ENCODE results near the gene IL1RAPL2.

The IL1RAPL2 gene

GRCh38 chrX:105260291-105261043 is 694.5 kb downstream of the IL1RAPL2 start:
- in situ Hi-C loops (cut with HindIII; ENCODE audit: low sequenced_read_pairs), result no loop called here

DNA sequence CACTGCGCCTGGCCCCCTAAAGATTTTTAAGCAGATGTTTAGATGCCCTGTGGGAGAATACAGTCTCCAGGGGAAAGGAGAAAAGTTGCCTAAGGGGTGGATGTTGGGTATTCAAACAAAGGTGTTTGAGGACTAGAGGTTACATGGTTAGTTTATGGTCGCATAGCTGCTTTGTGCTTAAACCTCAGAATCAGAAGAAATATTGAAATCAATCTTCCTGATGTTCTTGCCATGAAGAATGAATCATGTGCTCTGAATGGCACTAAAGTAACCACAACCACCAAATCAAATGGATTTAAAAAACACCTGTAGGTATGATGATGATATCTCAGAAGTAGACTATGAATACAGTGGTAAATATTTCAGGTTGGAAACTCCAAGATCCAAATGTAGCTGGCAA is 697.2 kb downstream of the IL1RAPL2 start:
- in situ Hi-C loops (cut with HindIII; ENCODE audit: low sequenced_read_pairs), result no loop called here

DNA sequence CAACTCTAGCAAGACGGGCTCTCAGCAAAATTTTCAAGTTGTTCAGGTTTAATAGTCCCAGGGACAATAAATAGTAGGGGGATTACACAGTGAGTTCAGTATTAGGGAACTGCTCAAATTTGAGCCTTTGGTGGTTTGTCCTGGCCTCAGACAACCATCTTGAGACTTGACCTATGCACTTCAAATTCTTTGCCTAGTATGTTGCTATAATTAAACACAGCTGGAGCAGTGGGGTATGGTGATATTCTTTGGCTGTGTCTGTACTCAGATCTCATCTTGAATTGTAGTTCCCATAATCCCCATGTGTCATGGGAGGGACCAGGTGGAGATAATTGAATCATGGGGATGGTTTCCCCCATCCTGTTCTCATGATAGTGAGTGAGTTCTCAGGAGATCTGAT is 697.8 kb downstream of the IL1RAPL2 start:
- in situ Hi-C loops (cut with HindIII; ENCODE audit: low sequenced_read_pairs), result no loop called here

- in situ Hi-C loops (cut with HindIII; ENCODE audit: low sequenced_read_pairs), result no loop called here
Measured at GRCh38 chrX:105265093-105265492, 699.1 kb downstream of the IL1RAPL2 start.

GRCh38 chrX:105266456-105266855 is 700.5 kb downstream of the IL1RAPL2 start:
- in situ Hi-C loops (cut with HindIII; ENCODE audit: low sequenced_read_pairs), result no loop called here

DNA sequence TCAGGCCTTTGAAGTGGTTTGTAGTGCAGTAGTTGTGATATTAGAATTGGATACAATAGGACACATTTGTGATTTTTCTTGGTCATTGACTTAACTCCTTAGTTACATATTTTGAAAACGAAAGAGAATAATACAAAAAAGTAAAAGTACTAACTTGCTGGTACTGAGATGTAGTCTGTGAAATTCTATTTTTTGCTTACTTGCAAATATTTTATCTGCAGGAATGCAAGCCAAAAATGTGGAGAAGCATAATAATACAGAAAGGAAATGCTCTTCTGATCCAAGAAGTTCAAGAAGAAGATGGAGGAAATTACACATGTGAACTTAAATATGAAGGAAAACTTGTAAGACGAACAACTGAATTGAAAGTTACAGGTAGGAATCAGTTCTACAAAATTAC is 701.2 kb downstream of the IL1RAPL2 start:
- in situ Hi-C loops (cut with HindIII; ENCODE audit: low sequenced_read_pairs), result no loop called here

- in situ Hi-C loops (cut with HindIII; ENCODE audit: low sequenced_read_pairs), result no loop called here
Measured at GRCh38 chrX:105269386-105269785, 703.4 kb downstream of the IL1RAPL2 start.

DNA sequence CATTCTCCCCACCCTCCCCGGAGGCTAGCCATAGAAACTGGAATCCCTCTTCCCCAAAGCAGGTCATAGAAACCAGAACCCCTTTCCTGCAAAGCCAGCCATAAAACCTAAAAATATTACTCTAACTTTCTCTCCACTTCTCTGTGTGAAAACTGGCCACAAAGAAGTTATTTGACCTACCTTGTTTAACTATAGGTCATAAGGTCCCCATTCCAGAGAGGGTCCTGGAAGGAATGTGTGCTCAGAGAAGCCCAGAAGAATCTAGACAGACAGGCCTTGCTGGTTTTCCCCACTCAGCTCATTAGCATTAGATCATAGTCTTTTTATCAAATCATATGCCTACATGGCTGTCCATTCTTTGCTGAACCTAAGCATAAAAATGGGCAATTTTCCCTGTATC is 707.3 kb downstream of the IL1RAPL2 start:
- in situ Hi-C loops (cut with HindIII; ENCODE audit: low sequenced_read_pairs), result no loop called here

- in situ Hi-C loops (cut with HindIII; ENCODE audit: low sequenced_read_pairs), result no loop called here
Measured at GRCh38 chrX:105274091-105274490, 708.1 kb downstream of the IL1RAPL2 start.

GRCh38 chrX:105277132-105277531 is 711.1 kb downstream of the IL1RAPL2 start:
- in situ Hi-C loops (cut with HindIII; ENCODE audit: low sequenced_read_pairs), result no loop called here

DNA sequence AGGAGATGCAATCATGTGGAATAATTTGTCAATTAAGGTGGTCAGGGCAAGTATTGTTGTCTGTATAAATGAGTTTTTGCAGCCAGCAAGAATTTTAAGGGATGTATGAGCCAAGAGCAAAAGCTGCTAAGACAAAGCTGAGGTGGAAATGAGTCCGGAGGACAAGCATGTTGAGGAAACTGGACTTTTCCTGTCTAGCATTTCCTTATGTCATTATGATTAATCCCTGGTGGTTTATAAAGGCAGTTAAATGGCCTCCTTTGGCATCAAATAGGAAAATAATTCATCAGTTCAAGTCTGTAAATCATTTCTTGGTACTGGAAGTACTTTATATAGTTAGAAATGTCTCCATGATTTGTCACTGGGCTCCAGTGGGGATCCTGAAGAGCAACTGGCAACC is 716.1 kb downstream of the IL1RAPL2 start:
- in situ Hi-C loops (cut with HindIII; ENCODE audit: low sequenced_read_pairs), result no loop called here

DNA sequence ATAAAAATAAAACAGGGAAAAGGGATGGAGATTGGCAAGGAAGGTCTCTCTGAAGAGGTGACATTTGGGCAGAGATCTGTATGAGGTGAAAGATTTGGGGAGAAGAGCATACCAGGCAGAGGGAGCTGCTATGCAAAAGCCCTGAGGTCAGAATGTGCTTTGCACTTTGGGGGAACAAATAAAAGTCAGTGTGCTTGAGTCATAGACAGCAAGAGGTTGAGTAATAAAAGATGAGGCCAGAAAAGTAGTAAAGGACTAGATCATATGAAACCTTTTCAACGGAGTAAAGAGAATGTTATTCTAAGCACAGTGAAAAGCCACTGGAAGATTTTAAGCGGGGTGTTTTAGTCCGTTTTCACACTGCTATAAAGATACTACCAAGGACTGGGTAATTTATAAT is 731.0 kb downstream of the IL1RAPL2 start:
- in situ Hi-C loops (cut with HindIII; ENCODE audit: low sequenced_read_pairs), result no loop called here

DNA sequence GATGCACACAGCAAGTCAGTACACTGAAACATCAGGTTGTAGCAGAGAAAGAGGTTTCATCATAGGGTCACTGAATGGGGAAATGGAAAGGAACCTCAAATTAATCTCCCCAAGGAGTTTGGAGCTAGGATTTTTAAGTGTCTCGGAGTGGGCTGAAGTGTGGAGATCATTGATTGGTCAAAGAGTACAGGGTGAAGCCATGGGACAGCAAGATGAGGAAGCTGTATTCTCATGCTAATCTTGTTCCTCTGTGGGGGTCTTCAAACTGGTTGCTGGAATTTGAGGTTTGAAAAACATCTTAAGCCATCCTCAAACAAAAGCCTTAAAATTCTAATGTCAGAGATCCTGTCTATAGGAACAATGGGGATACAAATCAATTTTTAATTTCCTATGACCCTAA is 733.3 kb downstream of the IL1RAPL2 start:
- in situ Hi-C loops (cut with HindIII; ENCODE audit: low sequenced_read_pairs), result no loop called here

- in situ Hi-C loops (cut with HindIII; ENCODE audit: low sequenced_read_pairs), result no loop called here
Measured at GRCh38 chrX:105302246-105302645, 736.2 kb downstream of the IL1RAPL2 start.

- in situ Hi-C loops (cut with HindIII; ENCODE audit: low sequenced_read_pairs), result no loop called here
Measured at GRCh38 chrX:105307762-105308161, 741.8 kb downstream of the IL1RAPL2 start.

GRCh38 chrX:105313596-105313995 is 747.6 kb downstream of the IL1RAPL2 start:
- in situ Hi-C loops (cut with HindIII; ENCODE audit: low sequenced_read_pairs), result no loop called here

DNA sequence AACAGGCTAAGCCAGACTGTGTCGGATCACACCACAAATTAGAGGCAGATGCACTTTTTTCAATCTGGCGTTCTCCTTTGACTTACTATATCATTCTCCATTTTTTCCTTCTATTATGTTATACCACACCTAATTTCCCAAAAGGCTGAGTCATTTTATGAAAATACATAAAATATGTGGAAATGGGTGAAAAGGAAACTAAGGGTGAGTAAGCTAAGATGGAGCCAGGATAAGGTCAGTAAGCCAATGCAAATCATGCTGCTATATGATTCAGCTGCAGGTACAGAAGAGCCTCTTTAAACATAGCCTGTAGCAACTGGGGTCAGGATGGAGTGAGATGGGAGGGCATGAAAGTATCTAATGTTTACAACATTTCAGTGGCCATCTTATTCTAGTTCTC is 748.5 kb downstream of the IL1RAPL2 start:
- in situ Hi-C loops (cut with HindIII; ENCODE audit: low sequenced_read_pairs), result no loop called here

DNA sequence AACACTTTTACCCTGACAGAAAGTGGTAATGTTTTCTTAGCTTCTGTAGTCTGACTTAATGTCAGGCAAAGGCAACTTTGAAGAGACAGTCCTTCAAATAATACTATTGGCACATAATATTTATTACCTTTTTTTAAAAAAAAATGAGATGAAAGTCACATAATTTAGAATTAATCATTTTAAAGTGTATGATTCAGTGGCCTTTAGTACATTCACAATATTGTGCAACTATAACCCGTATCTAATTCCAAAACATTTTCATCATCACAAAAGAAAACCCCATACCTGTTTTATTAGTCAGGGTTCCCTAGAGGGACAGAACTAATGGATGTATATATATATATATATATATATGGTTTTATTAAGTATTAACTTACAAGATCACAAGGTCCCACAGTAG is 749.2 kb downstream of the IL1RAPL2 start:
- in situ Hi-C loops (cut with HindIII; ENCODE audit: low sequenced_read_pairs), result no loop called here

DNA sequence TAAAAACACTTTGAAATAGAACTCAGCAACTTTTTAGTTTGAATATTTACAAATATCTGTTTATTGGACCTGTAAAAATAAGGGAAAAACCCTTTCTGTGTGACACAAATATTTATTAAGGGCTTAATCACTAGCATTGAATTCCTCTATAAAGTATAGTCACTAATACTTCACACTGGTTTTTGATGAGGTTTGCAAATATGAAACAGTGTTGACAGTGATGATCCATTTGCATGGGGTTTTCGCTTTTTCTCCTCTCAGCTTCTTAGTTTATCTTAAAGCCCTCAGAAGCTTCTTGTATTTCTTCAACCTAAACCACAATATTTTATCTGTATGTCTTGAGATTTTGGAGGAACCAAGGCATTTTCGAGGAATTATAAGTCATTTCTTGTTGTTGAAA is 751.1 kb downstream of the IL1RAPL2 start:
- in situ Hi-C loops (cut with HindIII; ENCODE audit: low sequenced_read_pairs), result no loop called here

- in situ Hi-C loops (cut with HindIII; ENCODE audit: low sequenced_read_pairs), result no loop called here
Measured at GRCh38 chrX:105323928-105324327, 757.9 kb downstream of the IL1RAPL2 start.

GRCh38 chrX:105328773-105329172 is 762.8 kb downstream of the IL1RAPL2 start:
- in situ Hi-C loops (cut with HindIII; ENCODE audit: low sequenced_read_pairs), result no loop called here

- in situ Hi-C loops (cut with HindIII; ENCODE audit: low sequenced_read_pairs), result no loop called here
Measured at GRCh38 chrX:105331244-105331643, 765.2 kb downstream of the IL1RAPL2 start.

DNA sequence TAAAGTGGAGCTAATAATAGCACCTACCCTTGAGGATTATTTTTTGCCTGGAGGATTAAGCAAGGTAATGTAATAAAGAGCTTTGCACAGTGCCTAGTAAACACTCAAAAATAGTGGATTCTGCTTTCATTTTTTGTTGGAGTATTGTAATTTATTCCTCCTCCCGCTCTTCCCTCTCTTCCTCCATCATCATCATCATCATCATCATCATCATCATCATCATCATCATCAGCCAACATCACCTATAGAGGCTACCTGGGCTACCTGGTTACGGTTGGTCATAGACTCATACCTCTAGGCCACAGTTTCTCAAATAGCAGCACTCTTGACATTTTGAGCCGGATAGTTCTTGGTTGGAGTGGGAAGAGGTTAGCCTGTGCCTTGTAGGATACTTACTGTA is 781.4 kb downstream of the IL1RAPL2 start:
- in situ Hi-C loops (cut with HindIII; ENCODE audit: low sequenced_read_pairs), result no loop called here
